Right cardiac atrium (tissue), 5 donors: ENCODE measurements around the gene LINGO4. TPM values are rescaled to one million over a fixed set of nuclear protein-coding genes. Genes with fewer than 3 reads are reported as not detected.

Experiments used
- ATAC-seq, 2 donors: fragments of 200-7000 bp; cut with Tn5 transposase; one replicate each; pipeline versions ENCODE4 v1.8.0 to v1.9.1; 2020; ENCODE audit warnings: moderate library complexity in 2 of 2, mild to moderate bottlenecking in 1 of 2
- DNase-seq, 3 donors: peaks; one replicate each; pipeline ENCODE4 v3.0.0-alpha.2; 2020
- H3K27ac ChIP-seq: one replicate; pipeline ENCODE4 v1.5.1; 2013; ENCODE audit warnings: mild to moderate bottlenecking, low read length, control low read depth, moderate library complexity
- H3K27me3 ChIP-seq: one replicate; pipeline ENCODE4 v1.6.1; 2013; ENCODE audit not compliant: control insufficient read depth, insufficient read depth
- H3K4me1 ChIP-seq: one replicate; pipeline ENCODE4 v1.6.1; 2013; ENCODE audit warnings: low read length; ENCODE audit not compliant: control insufficient read depth, insufficient read depth
- H3K4me3 ChIP-seq: one replicate; pipeline ENCODE4 v1.5.1; 2013; ENCODE audit warnings: low read length, control low read depth
- H3K9me3 ChIP-seq: one replicate; pipeline ENCODE4 v1.6.1; 2013; ENCODE audit warnings: low read length; ENCODE audit not compliant: control insufficient read depth
- WGBS: extraction: QIAGEN DNeasy Blood & Tissue Kit; methylation state at CpG from one replicate; pipeline ENCODE4 v1.1.7; 2013; 5-methylcytosine and 5-hydroxymethylcytosine counted together
- intact Hi-C, 4 donors: fragments of 100-400 bp; cut with DNase I; formaldehyde crosslinking; loops; one replicate each; pipeline versions ENCODE4 v1.11.0 to v1.14.0; 2022 to 2023
- long read RNA-seq, 4 donors: library from polyadenylated mRNA; unstranded; transcript quantifications; one replicate each; pipeline ENCODE4 v2.0.0, GENCODE V29; 2020 to 2021
- polyA plus RNA-seq: library from polyadenylated mRNA; stranded (reverse); fragments of 200-250 nt; gene quantifications from one replicate; pipeline ENCODE4 v1.2.3, GENCODE V29; 2013
- total RNA-seq, 4 donors: library from RNA; stranded (reverse); fragmentation: NEBNext Ultra II Directional; extraction: Animal tissue kit (Norgen Biotek cat#: 25700); gene quantifications; one replicate each; pipeline ENCODE4 v1.2.1, GENCODE V29; 2021
- donor health status: healthy with polysubstance abuse.
- donor health status: DM: no; HTN: yes; CAD: no.
- donor health status: DM: no; HTN: no; CAD: no.
- donor health status: DM: no; HTN: yes; CAD: no; lungs with severe emphysema.
- donor health status: DM: yes; HTN: yes; CAD: no.

The LINGO4 gene
- total RNA-seq (under 1 TPM in 3 of 4 donors, not detected in 1; 0.28 to 0.37 (median 0.32) TPM), polyA plus RNA-seq (0.09 TPM)
- long read RNA-seq, donor 1, partial matches to known transcripts: 0 of 1 reads
- long read RNA-seq, donor 1, other reads (novel, unspliced or antisense): 1 of 1 reads
- long read RNA-seq, donor 2: 0 reads
- long read RNA-seq, donor 3: 0 reads
- long read RNA-seq, donor 4: 0 reads

GRCh38 chr1:151805066-151805820, at the start of gene LINGO4:
Gene LINGO4 (minus strand): TSS chr1:151805419. CDS start chr1:151802704, 2,715 bp downstream.
- ATAC-seq: no peak
- intact Hi-C loops: no loop called here
- 56% methylated on average over 12 of the region's 12 CpGs for WGBS

GRCh38 chr1:151854658-151855057, 49.4 kb upstream of the LINGO4 start:
- Histone ChIP-seq H3K4me1 (no peaks in the 10 kb centered on the region), H3K27me3 (no peaks in the 10 kb centered on the region), H3K4me3 (no peak overlapping the region), H3K9me3 (no peaks in the 10 kb centered on the region), H3K27ac (no peak overlapping the region)
- intact Hi-C loops: no loop called here
- WGBS: 83% methylated on average over 7 of the region's 7 CpGs
- no peak for ATAC-seq
- DNase-seq: peak in 1 of 3 donors; percentile 60

More at GRCh38 chr1:151805066-151805820, at the start of gene LINGO4:
- DNase-seq: no peak
- Histone ChIP-seq H3K27me3 (no peaks in the 10 kb centered on the region), H3K27ac (no peak within 1 kb of the TSS), H3K4me3 (no peak within 1 kb of the TSS), H3K4me1 (no peaks in the 10 kb centered on the region), H3K9me3 (no peaks in the 10 kb centered on the region)

GRCh38 chr1:151853411-151853943, 48.3 kb upstream of the LINGO4 start, which contains the start of gene THEM5:
Gene THEM5 (minus strand): TSS chr1:151853712. CDS start chr1:151853565, 147 bp downstream.
- WGBS: 67% methylated on average over 5 of the region's 5 CpGs
- intact Hi-C loops: no loop called here
- Histone ChIP-seq H3K27ac (no peak within 1 kb of the TSS), H3K27me3 (no peaks in the 10 kb centered on the region), H3K4me3 (no peak within 1 kb of the TSS), H3K4me1 (no peaks in the 10 kb centered on the region), H3K9me3 (no peaks in the 10 kb centered on the region)
- DNase-seq (peak in 2 of 3 donors; percentile 37 to 75), ATAC-seq (peak in 1 of 2 donors; percentile 20)

GRCh38 chr1:151852733-151853132, 47.5 kb upstream of the LINGO4 start:
- intact Hi-C loops: no loop called here
- H3K27me3 ChIP-seq: no peaks in the 10 kb centered on the region
- 92% methylated on average over 4 of the region's 4 CpGs for WGBS
- peak in 1 of 3 donors; percentile 1 for DNase-seq
- no peaks in the 10 kb centered on the region for H3K9me3 ChIP-seq
- H3K27ac ChIP-seq: no peak overlapping the region
- H3K4me3 ChIP-seq: no peak overlapping the region
- no peak for ATAC-seq
- H3K4me1 ChIP-seq: peaks cover 2% of the 10 kb centered on the region

- no peaks in the 10 kb centered on the region for H3K27me3 ChIP-seq
- no peak overlapping the region for H3K27ac ChIP-seq
- H3K4me1 ChIP-seq: peaks cover 2% of the 10 kb centered on the region
- intact Hi-C loops: no loop called here
- no peak overlapping the region for H3K4me3 ChIP-seq
- no peak for ATAC-seq
- peak in 1 of 3 donors; percentile 13 for DNase-seq
- no peaks in the 10 kb centered on the region for H3K9me3 ChIP-seq
- whole genome bisulfite sequencing: 80% methylated on average over 8 of the region's 8 CpGs
Observed at GRCh38 chr1:151851886-151852285, 46.7 kb upstream of the LINGO4 start.

GRCh38 chr1:151849871-151850270, 44.7 kb upstream of the LINGO4 start:
- Histone ChIP-seq H3K27ac (no peak overlapping the region), H3K27me3 (no peaks in the 10 kb centered on the region), H3K9me3 (no peaks in the 10 kb centered on the region), H3K4me3 (no peak overlapping the region), H3K4me1 (peaks cover 2% of the 10 kb centered on the region)
- DNase-seq (peak in 1 of 3 donors; percentile 3), ATAC-seq (no peak)
- intact Hi-C loops: no loop called here

GRCh38 chr1:151849126-151849525, 43.9 kb upstream of the LINGO4 start:
- Histone ChIP-seq H3K4me1 (peaks cover 2% of the 10 kb centered on the region), H3K27ac (peak overlapping the region; percentile 10), H3K9me3 (no peaks in the 10 kb centered on the region), H3K27me3 (no peaks in the 10 kb centered on the region), H3K4me3 (no peak overlapping the region)
- DNase-seq (peak in 1 of 3 donors; percentile 9), ATAC-seq (no peak)
- intact Hi-C loops: no loop called here
- 57% methylated on average over 3 of the region's 3 CpGs for WGBS

GRCh38 chr1:151847867-151848596, 42.8 kb upstream of the LINGO4 start:
- ATAC-seq: peak; percentile 28 to 60
- intact Hi-C loops: no loop called here
- Histone ChIP-seq H3K4me3 (no peak overlapping the region), H3K27me3 (no peaks in the 10 kb centered on the region), H3K4me1 (peaks cover 2% of the 10 kb centered on the region), H3K27ac (peak overlapping the region; percentile 28), H3K9me3 (no peaks in the 10 kb centered on the region)
- peak in 2 of 3 donors; percentile 12 to 62 for DNase-seq
- WGBS: 36% methylated on average over 11 of the region's 11 CpGs

- peak in 1 of 3 donors; percentile 7 for DNase-seq
- H3K27me3 ChIP-seq: no peaks in the 10 kb centered on the region
- intact Hi-C loops: no loop called here
- 85% methylated on average over 8 of the region's 8 CpGs for WGBS
- no peaks in the 10 kb centered on the region for H3K9me3 ChIP-seq
- H3K27ac ChIP-seq: no peak overlapping the region
- H3K4me3 ChIP-seq: no peak overlapping the region
- no peak for ATAC-seq
- H3K4me1 ChIP-seq: peaks cover 2% of the 10 kb centered on the region
Observed at GRCh38 chr1:151846686-151847237, 41.5 kb upstream of the LINGO4 start.

GRCh38 chr1:151846062-151846568, 40.9 kb upstream of the LINGO4 start:
- peaks cover 2% of the 10 kb centered on the region for H3K4me1 ChIP-seq
- H3K9me3 ChIP-seq: no peaks in the 10 kb centered on the region
- 33% methylated on average over 6 of the region's 6 CpGs for WGBS
- H3K27me3 ChIP-seq: no peaks in the 10 kb centered on the region
- no peak overlapping the region for H3K27ac ChIP-seq
- ATAC-seq: peak in 1 of 2 donors; percentile 62
- DNase-seq: peak in 1 of 3 donors; percentile 36
- intact Hi-C loops: no loop called here
- H3K4me3 ChIP-seq: no peak overlapping the region
